NCI-H446 treated with DMSO at 0.1 percent for 48 hours (cell line): ENCODE data around the gene KRTAP5-5.

ENCODE experiments used
- DNase-seq: peaks from one replicate; lab custom pipeline; 2025; lab: John Stamatoyannopoulos, UW

The KRTAP5-5 gene

GRCh38 chr11:1679881-1680280 is 50.3 kb downstream of the KRTAP5-5 start:
- DNase-seq = no peak
